HCT116 (cell line): Measurements from ENCODE around the gene PNMA6E. TPM values are rescaled to one million over a fixed set of nuclear protein-coding genes. Genes with fewer than 3 reads are reported as not detected.

ENCODE experiments used
- ATAC-seq: fragments of 200-7000 bp; cut with Tn5 transposase; 2 replicates; pipeline ENCODE4 v1.9.1; 2020; ENCODE audit warnings: mild to moderate bottlenecking, moderate library complexity
- BruUV-seq: library from RNA; stranded (reverse); fragments of 400-500 nt; replicated peaks from 2 replicates; lab custom pipeline; 2021; lab: Mats Ljungman, UMichigan
- CTCF ChIA-PET: fragments of 300-600 bp; sonication (Branson Sonifier 250); formaldehyde crosslinking; loops from one replicate; lab custom pipeline; 2021; ENCODE audit warnings: antibody characterized with exemption; lab: Charles Lee
- POLR2A ChIA-PET: fragments of 300-600, 350-600 bp; sonication (Branson Sonifier 250); formaldehyde crosslinking; loops from one replicate; lab custom pipeline; 2021; ENCODE audit warnings: antibody characterized with exemption; lab: Charles Lee
- RAD21 ChIA-PET, 2 experiments: fragments of 300-600 bp; sonication (Branson Sonifier 250); formaldehyde crosslinking; loops; one replicate each; lab custom pipeline; 2023; ENCODE audit warnings: low total read pairs in 2 of 2; ENCODE audit not compliant: uncharacterized antibody in 2 of 2, unreplicated experiment in 2 of 2, low non-redundant PET in 1 of 2; lab: Charles Lee
- DNase-seq: peaks from one replicate; pipeline ENCODE4 v3.0.0-alpha.2; 2010; ENCODE audit warnings: low read depth, low spot score
- H2AFZ ChIP-seq: fragments of 200-600 bp; shearing (Covaris generic), sonication (generic); 2 replicates; pipeline ENCODE4 v1.6.1; 2017; ENCODE audit warnings: low read depth, mixed run types, mixed read lengths, antibody characterized with exemption, low read length; ENCODE audit not compliant: poor library complexity, severe bottlenecking
- H3K27ac ChIP-seq: 2 replicates; pipeline ENCODE4 v1.5.1; 2012; ENCODE audit warnings: low read depth, low read length
- H3K27me3 ChIP-seq: fragments of 200-600 bp; sonication (generic); 2 replicates; pipeline ENCODE4 v1.6.1; 2016; ENCODE audit warnings: mixed run types, low read length, mixed read lengths; ENCODE audit not compliant: insufficient read depth
- H3K36me3 ChIP-seq, 2 experiments: fragments of 200-500 bp in 1 of 2; fragments of 200-600 bp in 1 of 2; sonication (Bioruptor generic) in 1 of 2; sonication (generic) in 1 of 2; 2 replicates each; pipeline versions ENCODE4 v1.5.1 to v1.6.1; 2014 to 2016; ENCODE audit warnings: low read length in 2 of 2, inconsistent platforms in 1 of 2, mixed read lengths in 1 of 2, mixed run types in 1 of 2; ENCODE audit not compliant: insufficient read depth in 2 of 2, control insufficient read depth in 1 of 2
- H3K4me1 ChIP-seq, 2 experiments: fragments of 200-600 bp in 1 of 2; sonication (generic) in 1 of 2; 2 replicates each; pipeline versions ENCODE4 v1.5.1 to v1.6.1; 2012 to 2017; ENCODE audit warnings: low read length in 2 of 2, inconsistent platforms in 1 of 2, mild to moderate bottlenecking in 1 of 2, mixed read lengths in 1 of 2, mixed run types in 1 of 2, moderate library complexity in 1 of 2; ENCODE audit not compliant: insufficient read depth in 2 of 2, control insufficient read depth in 1 of 2
- H3K4me2 ChIP-seq: fragments of 200-600 bp; sonication (generic); 2 replicates; pipeline ENCODE4 v1.6.1; 2017; ENCODE audit warnings: mixed run types, low read length, mixed read lengths
- H3K4me3 ChIP-seq, 2 experiments: fragments of 200-600 bp in 1 of 2; sonication (generic) in 1 of 2; replicated peaks in 1 of 2; 2 replicates each; pipeline ENCODE4 v1.5.1; 2011 to 2016; ENCODE audit warnings: low read length in 2 of 2, control low read depth in 1 of 2, low read depth in 1 of 2, mild to moderate bottlenecking in 1 of 2, mixed read lengths in 1 of 2, mixed run types in 1 of 2
- H3K79me2 ChIP-seq: fragments of 200-600 bp; sonication (generic); 2 replicates; pipeline ENCODE4 v1.6.1; 2017; ENCODE audit warnings: mild to moderate bottlenecking, mixed run types, low read length, moderate library complexity, mixed read lengths; ENCODE audit not compliant: insufficient read depth
- H3K9ac ChIP-seq: fragments of 200-600 bp; sonication (generic); 2 replicates; pipeline ENCODE4 v1.6.1; 2016; ENCODE audit warnings: low read length, mixed read lengths
- H3K9me2 ChIP-seq: fragments of 200-600 bp; sonication (generic), shearing (Covaris generic); 2 replicates; pipeline ENCODE4 v1.6.1; 2017; ENCODE audit warnings: mixed run types, mild to moderate bottlenecking, moderate library complexity; ENCODE audit not compliant: insufficient read depth
- H3K9me3 ChIP-seq, 2 experiments: fragments of 200-500 bp in 1 of 2; fragments of 200-600 bp in 1 of 2; sonication (Bioruptor generic) in 1 of 2; sonication (generic) in 1 of 2; 2 replicates each; pipeline ENCODE4 v1.6.1; 2014 to 2017; ENCODE audit warnings: low read length in 2 of 2, mixed read lengths in 2 of 2, inconsistent platforms in 1 of 2, low read depth in 1 of 2, mild to moderate bottlenecking in 1 of 2, mixed run types in 1 of 2, moderate library complexity in 1 of 2; ENCODE audit not compliant: control insufficient read depth in 1 of 2, insufficient read depth in 1 of 2
- H4K20me1 ChIP-seq: fragments of 200-600 bp; sonication (generic), shearing (Covaris generic); 2 replicates; pipeline ENCODE4 v1.6.1; 2017; ENCODE audit warnings: mixed run types, mild to moderate bottlenecking, moderate library complexity; ENCODE audit not compliant: insufficient read depth
- CBX3 ChIP-seq: IDR thresholded peaks from 2 replicates; pipeline ENCODE4 v1.6.1; 2012; ENCODE audit warnings: low read depth
- CEBPB ChIP-seq: IDR thresholded peaks from 2 replicates; pipeline ENCODE4 v1.6.1; 2012; ENCODE audit warnings: low read depth
- EGR1 ChIP-seq: IDR thresholded peaks from 2 replicates; pipeline ENCODE4 v1.6.1; 2012; ENCODE audit warnings: low read depth
- ELF1 ChIP-seq: IDR thresholded peaks from 2 replicates; pipeline ENCODE4 v1.6.1; 2012; ENCODE audit warnings: low read depth, borderline replicate concordance
- EZH2 ChIP-seq: fragments of 200-600 bp; sonication (generic); IDR thresholded peaks from 2 replicates; pipeline ENCODE4 v1.6.1; 2017; ENCODE audit warnings: antibody characterized with exemption, mixed run types
- EZH2phosphoT487 ChIP-seq: fragments of 200-600 bp; IDR thresholded peaks from 2 replicates; pipeline ENCODE4 v1.6.1; 2018; ENCODE audit warnings: antibody characterized with exemption, borderline replicate concordance
- FOSL1 ChIP-seq: IDR thresholded peaks from 2 replicates; pipeline ENCODE4 v1.6.1; 2012; ENCODE audit warnings: low read depth
- JUND ChIP-seq: IDR thresholded peaks from 2 replicates; pipeline ENCODE4 v1.6.1; 2012
- MAX ChIP-seq: IDR thresholded peaks from 2 replicates; pipeline ENCODE4 v1.6.1; 2012
- POLR2A ChIP-seq: IDR thresholded peaks from 2 replicates; pipeline ENCODE4 v1.7.0; 2011; ENCODE audit warnings: borderline replicate concordance; ENCODE audit not compliant: insufficient read depth, insufficient read length; ENCODE audit errors: extremely low read depth
- POLR2AphosphoS5 ChIP-seq: IDR thresholded peaks from 2 replicates; pipeline ENCODE4 v1.6.1; 2011; ENCODE audit warnings: mild to moderate bottlenecking, low read depth, low read length, moderate library complexity
- RAD21 ChIP-seq: IDR thresholded peaks from 2 replicates; pipeline ENCODE4 v1.6.1; 2012; ENCODE audit warnings: low read depth, mild to moderate bottlenecking
- SIN3A ChIP-seq: IDR thresholded peaks from 2 replicates; pipeline ENCODE4 v1.6.1; 2012; ENCODE audit warnings: low read depth
- SP1 ChIP-seq: IDR thresholded peaks from 2 replicates; pipeline ENCODE4 v1.6.1; 2012; ENCODE audit warnings: low read depth
- SRF ChIP-seq: IDR thresholded peaks from 2 replicates; pipeline ENCODE4 v1.6.1; 2012; ENCODE audit warnings: low read depth
- YY1 ChIP-seq: IDR thresholded peaks from 2 replicates; pipeline ENCODE4 v1.6.1; 2011; ENCODE audit warnings: low read length, low read depth, moderate library complexity, mild to moderate bottlenecking; ENCODE audit not compliant: insufficient replicate concordance; ENCODE audit errors: extremely low read depth
- ZBTB33 ChIP-seq: IDR thresholded peaks from 2 replicates; pipeline ENCODE4 v1.6.1; 2011; ENCODE audit warnings: mild to moderate bottlenecking, low read length, moderate library complexity; ENCODE audit not compliant: insufficient replicate concordance; ENCODE audit errors: extremely low read depth
- intact Hi-C: fragments of 100-400 bp; cut with micrococcal nuclease; formaldehyde crosslinking; loops from 2 replicates; pipeline ENCODE4 v1.10.0; 2022
- total RNA-seq: library from RNA; stranded (reverse); gene quantifications from one replicate; pipeline ENCODE4 v1.2.1, GENCODE V29; 2021; ENCODE audit not compliant: unreplicated experiment
- TF ChIP-seq, protein P1 (sequence below): IDR thresholded peaks from 2 replicates; pipeline ENCODE4 v1.6.1; 2012
- TF ChIP-seq, protein P2 (sequence below), 3 experiments: fragments of 200-600 bp in 1 of 3; sonication (generic) in 1 of 3; IDR thresholded peaks in 2 of 3; conservative IDR thresholded peaks in 1 of 3; 2 replicates each; pipeline ENCODE4 v1.5.1; 2012 to 2017; ENCODE audit warnings: low read depth in 2 of 3, low read length in 2 of 3, antibody characterized with exemption in 1 of 3, borderline replicate concordance in 1 of 3, control low read depth in 1 of 3, mild to moderate bottlenecking in 1 of 3, mixed read lengths in 1 of 3, mixed run types in 1 of 3, moderate library complexity in 1 of 3; ENCODE audit not compliant: insufficient read depth in 1 of 3

Gene PNMA6E
- total RNA-seq, 1 experiment from 2014 or later = not detected

GRCh38 chrX:153446636-153446936, 45.4 kb upstream of the PNMA6E start:
- POLR2A ChIA-PET = no interaction called here
- BruUV-seq = no TSS peak

More at GRCh38 chrX:153446636-153446936, 45.4 kb upstream of the PNMA6E start:
- Histone ChIP-seq H3K4me3 (no peak overlapping the region), H3K9me3 (no peaks in the 10 kb centered on the region), H3K9me2 (no peaks in the 10 kb centered on the region), H3K27me3 (no peaks in the 10 kb centered on the region), H2AFZ (no peak overlapping the region), H3K4me2 (no peak overlapping the region), H3K79me2 (no peaks in the 10 kb centered on the region), H3K9ac (no peak overlapping the region), H3K27ac (no peak overlapping the region), H4K20me1 (no peaks in the 10 kb centered on the region), H3K4me1 (peaks cover 0 to 7% of the 10 kb centered on the region in 2 experiments; a peak in 1 of 4 replicates), H3K36me3 (no peaks in the 10 kb centered on the region)
- intact Hi-C loops = no loop called here
- DNase-seq (no peak), ATAC-seq (no peak)
- TF ChIP-seq EZH2phosphoT487 (no peak), YY1 (no peak), POLR2AphosphoS5 (no peak), CBX3 (no peak), SIN3A (no peak), CEBPB (no peak), EZH2 (no peak), FOSL1 (no peak), MAX (no peak), SRF (no peak), SP1 (no peak), ELF1 (no peak), RAD21 (no peak), POLR2A (no peak), JUND (no peak), EGR1 (no peak), ZBTB33 (no peak)
- TF ChIP-seq, protein P1, sequence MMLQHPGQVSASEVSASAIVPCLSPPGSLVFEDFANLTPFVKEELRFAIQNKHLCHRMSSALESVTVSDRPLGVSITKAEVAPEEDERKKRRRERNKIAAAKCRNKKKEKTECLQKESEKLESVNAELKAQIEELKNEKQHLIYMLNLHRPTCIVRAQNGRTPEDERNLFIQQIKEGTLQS = no peak
- TF ChIP-seq, protein P2, sequence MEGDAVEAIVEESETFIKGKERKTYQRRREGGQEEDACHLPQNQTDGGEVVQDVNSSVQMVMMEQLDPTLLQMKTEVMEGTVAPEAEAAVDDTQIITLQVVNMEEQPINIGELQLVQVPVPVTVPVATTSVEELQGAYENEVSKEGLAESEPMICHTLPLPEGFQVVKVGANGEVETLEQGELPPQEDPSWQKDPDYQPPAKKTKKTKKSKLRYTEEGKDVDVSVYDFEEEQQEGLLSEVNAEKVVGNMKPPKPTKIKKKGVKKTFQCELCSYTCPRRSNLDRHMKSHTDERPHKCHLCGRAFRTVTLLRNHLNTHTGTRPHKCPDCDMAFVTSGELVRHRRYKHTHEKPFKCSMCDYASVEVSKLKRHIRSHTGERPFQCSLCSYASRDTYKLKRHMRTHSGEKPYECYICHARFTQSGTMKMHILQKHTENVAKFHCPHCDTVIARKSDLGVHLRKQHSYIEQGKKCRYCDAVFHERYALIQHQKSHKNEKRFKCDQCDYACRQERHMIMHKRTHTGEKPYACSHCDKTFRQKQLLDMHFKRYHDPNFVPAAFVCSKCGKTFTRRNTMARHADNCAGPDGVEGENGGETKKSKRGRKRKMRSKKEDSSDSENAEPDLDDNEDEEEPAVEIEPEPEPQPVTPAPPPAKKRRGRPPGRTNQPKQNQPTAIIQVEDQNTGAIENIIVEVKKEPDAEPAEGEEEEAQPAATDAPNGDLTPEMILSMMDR (IDR thresholded peaks at IDR 0.05 in 2 of 3, conservative IDR thresholded peaks at IDR 0.05 in 1 of 3; ENCODE audit: borderline replicate concordance in 1 of 3, insufficient read depth in 1 of 3, low read depth in 2 of 3, low read length in 2 of 3) = no peak
- ChIA-PET CTCF (no interaction called here), RAD21 (no interaction called here)
